ENCODE measurements around the gene RBFA.

RBFA gene

DNA sequence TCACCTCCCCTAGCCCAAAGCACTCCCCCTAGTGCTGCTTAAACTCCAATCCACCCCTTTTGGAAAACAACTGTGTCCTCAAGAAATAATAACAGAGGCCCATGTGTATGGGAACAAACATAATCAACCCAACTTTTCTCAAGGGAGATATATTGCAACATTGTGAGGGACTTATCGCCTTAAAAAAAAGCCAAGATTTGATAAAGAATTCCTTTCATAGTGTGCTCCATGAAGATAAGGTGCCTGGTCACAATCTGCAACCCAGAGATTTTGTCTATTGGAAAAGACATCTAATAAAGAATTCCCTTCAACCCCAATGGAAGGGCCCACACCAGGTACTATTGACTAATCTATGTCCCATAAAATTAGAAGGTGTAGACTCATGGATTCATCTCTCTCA, 4.5 kb upstream of the RBFA start:
- CTCF ChIA-PET, result no interaction called here
- no peak for DNase-seq (ENCODE audit: extremely low spot score)
- POLR2A ChIA-PET, result no interaction called here

DNA sequence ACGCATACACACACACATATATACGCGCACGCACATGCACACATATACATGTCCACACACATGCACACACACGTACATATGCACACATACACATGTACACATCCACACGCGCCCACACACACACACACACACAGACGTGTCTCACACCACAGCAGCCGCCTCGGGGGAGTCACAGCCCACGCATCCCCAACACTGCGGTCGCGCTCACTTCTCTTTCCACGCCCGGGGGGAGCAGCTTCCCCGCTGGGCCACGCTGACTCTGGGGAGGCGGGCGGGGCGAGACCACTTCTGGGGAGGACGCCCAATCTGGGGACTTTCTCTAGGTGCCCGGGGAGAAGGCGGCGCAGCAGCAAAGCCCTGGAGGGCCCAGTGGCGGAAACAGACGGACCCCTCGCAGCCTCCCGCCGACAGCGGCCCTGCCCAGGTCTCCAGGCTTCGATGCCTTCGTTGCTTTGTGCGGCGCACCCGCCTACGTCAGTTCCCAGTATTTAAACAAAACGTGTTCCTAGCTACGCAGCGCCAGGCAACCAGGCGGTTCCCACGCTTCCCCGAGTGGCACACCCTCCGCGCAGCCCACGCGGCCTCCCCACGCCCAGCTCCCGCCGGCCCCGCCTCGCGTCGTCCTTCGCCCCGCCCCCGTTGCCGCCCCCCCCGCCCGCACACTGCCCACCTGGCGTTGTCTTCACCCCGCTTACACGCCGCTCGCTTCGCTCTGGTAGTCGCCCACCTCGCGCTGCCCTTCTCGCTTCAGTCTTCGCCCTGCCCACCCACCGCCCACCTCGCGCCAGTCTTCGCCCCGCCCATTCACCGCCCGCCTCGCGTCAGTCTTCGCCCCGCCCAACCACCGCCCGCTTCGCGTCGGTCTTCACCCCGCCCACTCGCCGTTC, 810 bp upstream of the RBFA start:
- ChIA-PET POLR2A (interaction anchor here (0.6 to 1.4 kb wide), 7 partner anchors 8 to 115 kb away, joined by 3 to 5 read pairs (median 4); partner anchors contain the start of gene ADNP2), CTCF (interaction anchor here (1.0 to 2.1 kb wide), 8 partner anchors 11 to 127 kb away, joined by 3 to 11 read pairs (median 4); partner anchors contain the start of gene TXNL4A)
- TF ChIP-seq, protein P1, sequence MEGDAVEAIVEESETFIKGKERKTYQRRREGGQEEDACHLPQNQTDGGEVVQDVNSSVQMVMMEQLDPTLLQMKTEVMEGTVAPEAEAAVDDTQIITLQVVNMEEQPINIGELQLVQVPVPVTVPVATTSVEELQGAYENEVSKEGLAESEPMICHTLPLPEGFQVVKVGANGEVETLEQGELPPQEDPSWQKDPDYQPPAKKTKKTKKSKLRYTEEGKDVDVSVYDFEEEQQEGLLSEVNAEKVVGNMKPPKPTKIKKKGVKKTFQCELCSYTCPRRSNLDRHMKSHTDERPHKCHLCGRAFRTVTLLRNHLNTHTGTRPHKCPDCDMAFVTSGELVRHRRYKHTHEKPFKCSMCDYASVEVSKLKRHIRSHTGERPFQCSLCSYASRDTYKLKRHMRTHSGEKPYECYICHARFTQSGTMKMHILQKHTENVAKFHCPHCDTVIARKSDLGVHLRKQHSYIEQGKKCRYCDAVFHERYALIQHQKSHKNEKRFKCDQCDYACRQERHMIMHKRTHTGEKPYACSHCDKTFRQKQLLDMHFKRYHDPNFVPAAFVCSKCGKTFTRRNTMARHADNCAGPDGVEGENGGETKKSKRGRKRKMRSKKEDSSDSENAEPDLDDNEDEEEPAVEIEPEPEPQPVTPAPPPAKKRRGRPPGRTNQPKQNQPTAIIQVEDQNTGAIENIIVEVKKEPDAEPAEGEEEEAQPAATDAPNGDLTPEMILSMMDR (IDR thresholded peaks at IDR 0.05; ENCODE audit: control extremely low read depth, extremely low read depth, low read depth, missing control alignments), result no peak
- DNase-seq (ENCODE audit: extremely low spot score), result no peak

More for the DNA sequence above, 4.5 kb upstream of the RBFA start:
- TF ChIP-seq, protein P1 (IDR thresholded peaks at IDR 0.05; ENCODE audit: control extremely low read depth, extremely low read depth, low read depth, missing control alignments), result no peak

DNA sequence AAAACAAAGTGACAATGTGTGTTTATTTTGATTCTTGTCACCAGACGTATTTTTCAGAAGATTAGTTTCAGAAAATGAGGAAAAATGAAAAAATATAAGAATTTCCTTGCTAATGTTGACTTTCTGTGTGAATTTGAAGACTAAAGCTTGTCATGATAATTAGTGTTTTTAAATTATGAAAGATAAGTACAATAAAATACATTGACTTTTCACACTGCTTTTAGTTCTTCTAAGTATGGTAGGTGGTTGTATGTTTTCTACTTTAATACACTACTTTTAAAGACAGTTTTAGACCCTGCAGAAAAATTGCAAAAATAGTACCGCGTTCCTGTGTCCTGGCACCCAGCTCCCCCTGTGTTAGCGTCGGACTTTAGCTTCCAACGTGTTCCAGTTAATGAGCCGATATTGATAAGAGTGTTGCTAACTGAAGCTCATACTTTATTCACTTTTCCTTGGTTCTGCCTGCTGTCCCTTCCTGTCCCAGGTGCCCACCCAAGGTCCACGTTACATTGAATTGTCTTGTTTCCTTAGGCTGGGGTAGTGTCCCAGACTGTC, 695 bp downstream of the RBFA start:
- TF ChIP-seq, protein P1 (IDR thresholded peaks at IDR 0.05; ENCODE audit: control extremely low read depth, extremely low read depth, low read depth, missing control alignments), result no peak
- ChIA-PET CTCF (interaction anchor here (0.9 to 2.1 kb wide), 6 partner anchors 9 to 119 kb away, joined by 3 to 11 read pairs (median 4); no protein-coding TSS in a partner anchor), POLR2A (interaction anchor here (1.3 kb wide), 1 partner anchor 113 kb away, joined by 4 read pairs; no protein-coding TSS in a partner anchor)
- no peak for DNase-seq (ENCODE audit: extremely low spot score)

DNA sequence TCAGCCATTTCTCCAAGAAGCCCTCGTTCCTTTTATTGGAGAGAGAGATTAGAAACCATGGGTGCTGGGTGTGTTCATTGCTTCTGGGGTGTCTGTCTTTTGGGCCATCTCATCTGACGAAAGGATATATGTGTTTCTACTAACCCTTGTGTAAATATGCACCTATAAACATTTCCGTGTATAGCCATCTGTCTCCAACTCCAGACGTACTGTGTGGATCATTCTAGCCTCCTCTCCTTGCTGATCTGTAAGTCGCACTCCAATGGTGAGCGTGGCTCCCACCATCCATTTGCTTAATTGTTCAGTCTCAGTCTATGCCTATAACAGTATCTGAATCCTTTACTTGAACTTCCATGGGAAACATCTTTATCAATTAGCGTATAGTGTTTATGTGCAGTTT, 1.8 kb downstream of the RBFA start:
- POLR2A ChIA-PET, result no interaction called here
- CTCF ChIA-PET, result interaction anchor here (1.5 kb wide), 1 partner anchor 78 kb away, joined by 3 read pairs; no protein-coding TSS in a partner anchor
- TF ChIP-seq, protein P1 (IDR thresholded peaks at IDR 0.05; ENCODE audit: control extremely low read depth, extremely low read depth, low read depth, missing control alignments), result no peak
- no peak for DNase-seq (ENCODE audit: extremely low spot score)

DNA sequence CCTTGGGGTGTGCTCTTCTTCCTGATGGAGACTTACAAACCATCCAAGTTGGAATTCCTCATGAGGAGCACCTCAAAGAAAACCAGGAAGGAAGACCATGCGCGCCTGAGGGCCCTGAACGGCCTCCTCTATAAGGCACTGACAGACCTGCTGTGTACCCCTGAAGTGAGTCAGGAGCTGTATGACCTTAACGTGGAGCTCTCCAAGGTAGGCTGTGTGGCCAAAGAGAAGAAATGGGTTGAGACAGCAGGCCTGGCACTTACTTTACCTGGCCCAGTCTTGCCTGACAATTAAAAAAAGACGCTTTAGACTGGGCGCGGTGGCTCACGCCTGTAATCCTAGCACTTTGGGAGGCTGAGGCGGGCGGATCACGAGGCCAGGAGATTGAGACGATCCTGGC, 3.1 kb downstream of the RBFA start:
- TF ChIP-seq, protein P1 (IDR thresholded peaks at IDR 0.05; ENCODE audit: control extremely low read depth, extremely low read depth, low read depth, missing control alignments), result no peak
- DNase-seq (ENCODE audit: extremely low spot score), result no peak
- ChIA-PET CTCF (interaction anchor here (1.5 kb wide), 1 partner anchor 77 kb away, joined by 3 read pairs; no protein-coding TSS in a partner anchor), POLR2A (no interaction called here)

DNA sequence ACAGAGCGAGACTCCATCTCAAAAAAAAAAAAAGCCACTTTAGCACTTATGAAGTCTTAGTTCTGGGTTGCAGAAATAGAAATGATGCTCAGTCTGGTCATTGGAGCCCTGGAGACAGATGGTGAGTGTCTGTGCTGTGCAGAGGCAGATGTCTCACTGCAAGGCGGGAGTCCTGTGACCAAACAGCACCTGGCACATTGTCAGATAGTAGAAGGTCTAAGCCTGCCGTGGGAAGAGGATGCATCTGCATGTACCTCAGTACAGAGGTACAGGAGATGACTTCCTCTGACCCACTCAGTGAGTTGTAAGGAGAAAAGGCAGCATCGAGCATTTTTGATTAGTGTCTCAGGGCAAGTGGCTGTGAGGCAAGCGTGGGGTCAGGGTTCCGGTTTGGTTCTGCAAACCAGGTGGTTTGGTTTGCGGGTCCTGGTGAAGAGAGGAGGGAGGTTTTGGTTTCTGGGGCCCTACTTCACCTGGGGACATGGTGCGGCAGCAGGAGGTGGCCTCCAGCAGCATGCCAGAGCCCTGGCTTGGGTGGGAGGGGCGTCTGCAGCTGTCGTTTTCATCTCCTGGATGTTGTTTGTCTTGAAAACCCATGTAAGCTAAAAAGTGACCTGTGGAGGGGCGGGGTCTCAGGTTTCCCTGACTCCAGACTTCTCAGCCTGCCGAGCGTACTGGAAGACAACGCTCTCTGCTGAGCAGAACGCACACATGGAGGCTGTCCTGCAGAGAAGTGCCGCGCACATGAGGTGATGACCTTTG, 3.8 kb downstream of the RBFA start:
- ChIA-PET CTCF (no interaction called here), POLR2A (no interaction called here)
- no peak for DNase-seq (ENCODE audit: extremely low spot score)
- TF ChIP-seq, protein P1 (IDR thresholded peaks at IDR 0.05; ENCODE audit: control extremely low read depth, extremely low read depth, low read depth, missing control alignments), result no peak
